Hematopoietic multipotent progenitor cell treated with erythropoietin and hydrocortisone succinate and interleukin-3 and kit ligand, for 4 days (in vitro differentiated cells): ENCODE results near the gene OR10H3.
"Not testable (repeated sequence)": the region's sequence is repeated elsewhere in the genome, so short reads cannot be mapped to it uniquely, and the experiment has no call there.

Source experiments
- DNase-seq: peaks from one replicate; pipeline ENCODE4 v3.0.0-alpha.2; 2015

The OR10H3 gene

DNA sequence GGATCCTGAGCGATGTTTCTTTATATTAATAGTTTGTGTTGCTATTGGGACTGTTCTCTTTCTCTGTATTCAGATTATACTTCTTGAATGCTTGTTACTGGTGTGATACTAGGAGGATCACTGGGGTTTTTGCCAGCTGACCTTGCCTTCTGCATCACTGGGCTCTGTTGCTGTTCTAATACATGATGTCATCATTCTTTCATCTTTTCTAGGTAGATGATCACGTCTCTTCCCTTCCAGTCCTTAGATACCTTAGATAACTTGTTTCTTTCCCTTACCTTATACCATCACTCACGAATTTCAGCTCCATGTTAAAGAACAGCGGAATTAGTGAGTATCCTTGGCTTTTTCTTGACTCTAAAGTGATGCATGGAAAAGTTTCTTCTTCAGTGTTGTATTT lies at the start of gene OR10H3:
TSS of gene OR10H3 (plus strand) at position 264 of the 400 bp plus-strand sequence. CDS start 3,408 bp downstream, outside the sequence.
- DNase-seq, result no peak

GRCh38 chr19:15696654-15697194 lies 41.1 kb upstream of the OR10H3 start:
- DNase-seq, result no peak

- DNase-seq, result no peak
These were observed 35.8 kb upstream of the OR10H3 start for GRCh38 chr19:15701757-15702533.

DNA sequence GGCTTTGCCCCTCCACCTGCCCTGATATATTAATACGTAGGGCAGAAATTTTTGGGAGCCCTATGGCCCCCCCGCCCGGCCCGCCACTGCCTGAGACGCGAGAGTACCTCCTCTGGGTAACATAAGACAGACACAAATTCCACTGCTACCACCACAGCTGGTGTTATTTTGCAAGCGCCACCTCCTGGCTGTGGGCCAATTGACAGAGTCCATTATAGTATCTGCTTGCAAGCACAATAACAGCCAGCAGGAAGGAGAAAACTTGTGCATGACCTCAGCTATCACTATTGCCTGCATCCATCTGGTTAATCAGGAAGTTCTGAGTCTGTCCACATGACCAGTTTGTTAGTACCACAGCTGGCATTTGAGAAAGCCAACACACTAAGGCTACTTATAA lies 35.3 kb upstream of the OR10H3 start:
- peak; percentile 95 for DNase-seq

- DNase-seq, result no peak
These were observed 23.1 kb upstream of the OR10H3 start for GRCh38 chr19:15714638-15715037.

DNA sequence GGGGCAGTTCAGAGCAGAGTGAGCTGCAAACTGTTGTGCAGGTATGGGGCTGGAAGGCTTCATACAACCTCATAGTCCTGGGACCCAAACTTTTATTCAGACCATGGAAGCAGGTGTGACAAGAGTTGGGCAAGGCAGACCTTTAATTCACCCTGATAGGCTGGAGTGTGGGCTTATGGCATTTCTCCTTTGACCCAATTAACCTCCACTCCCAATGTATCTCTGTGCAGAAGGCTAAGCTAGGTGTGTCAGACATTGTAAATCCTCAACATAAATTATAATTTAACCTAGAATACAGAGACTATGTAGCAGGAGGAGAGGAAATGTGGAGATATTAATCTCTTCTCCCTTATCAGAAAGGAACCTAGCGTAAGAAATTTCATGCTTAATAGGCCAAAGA lies 22.1 kb upstream of the OR10H3 start:
- DNase-seq, result no peak

DNA sequence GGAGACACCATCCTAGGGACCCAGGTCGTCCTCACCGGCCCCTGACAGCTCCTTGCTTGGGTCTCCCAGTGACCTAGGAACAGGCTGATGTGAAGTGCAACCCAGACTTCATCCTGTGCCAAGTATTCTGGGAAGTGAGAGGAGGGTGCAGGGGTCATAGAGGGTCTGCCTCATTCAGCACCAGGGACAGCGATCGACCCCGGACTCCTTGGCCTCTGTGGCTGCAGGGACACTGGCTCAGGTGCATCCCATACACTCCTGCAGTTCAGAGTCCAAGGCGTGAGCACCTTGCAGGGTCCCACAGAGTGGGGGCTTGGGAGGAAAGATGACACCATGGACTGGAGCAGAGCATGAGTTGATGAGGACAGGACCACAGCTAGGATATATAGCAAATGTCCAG lies 20.0 kb upstream of the OR10H3 start:
- peak; percentile 38 for DNase-seq

- DNase-seq, result peak; percentile 84
These were observed 16.5 kb upstream of the OR10H3 start for GRCh38 chr19:15721268-15721667.

DNA sequence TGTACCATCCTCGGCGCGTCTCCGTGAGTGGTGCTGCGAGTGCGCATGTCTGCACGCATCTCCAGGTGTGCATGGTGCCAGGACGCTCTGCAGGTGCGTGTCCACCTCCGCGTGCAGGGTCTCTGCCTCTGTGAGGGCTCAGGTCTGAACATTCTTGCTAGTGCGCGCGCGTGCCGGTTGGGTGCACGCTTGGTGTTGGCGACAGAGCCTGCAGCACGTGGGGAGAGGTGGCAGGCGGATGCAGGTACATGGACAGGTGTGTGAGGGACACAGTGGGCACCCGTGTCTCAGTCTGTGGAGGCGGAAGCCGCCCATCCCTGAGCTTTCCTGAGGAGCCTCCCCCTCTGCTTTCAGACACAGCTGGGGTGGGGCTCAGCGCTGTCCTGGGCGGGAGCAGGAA lies 14.8 kb upstream of the OR10H3 start:
- DNase-seq, result no peak

DNA sequence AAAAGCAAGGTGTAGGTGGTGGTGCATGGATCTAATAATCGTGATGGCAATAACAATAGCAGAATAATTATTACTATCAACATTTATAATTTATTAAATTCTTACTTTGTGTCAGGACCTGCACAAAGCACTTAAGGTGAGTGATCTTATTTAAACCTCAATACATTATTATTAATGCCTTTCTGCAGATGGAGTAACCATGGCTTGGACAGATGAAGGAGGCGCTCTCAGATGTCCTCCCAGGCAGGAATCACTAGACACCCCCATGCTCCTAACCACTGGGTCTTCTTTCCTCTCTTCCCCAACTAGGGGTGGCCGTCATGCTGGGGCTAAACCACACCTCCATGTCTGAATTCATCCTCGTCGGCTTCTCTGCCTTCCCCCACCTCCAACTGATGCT lies 10.1 kb upstream of the OR10H3 start, which contains the start of gene OR10H2:
TSS of gene OR10H2 (plus strand) at position 301 of the 400 bp plus-strand sequence. CDS start at position 321, 20 bp downstream.
- DNase-seq, result no peak

DNA sequence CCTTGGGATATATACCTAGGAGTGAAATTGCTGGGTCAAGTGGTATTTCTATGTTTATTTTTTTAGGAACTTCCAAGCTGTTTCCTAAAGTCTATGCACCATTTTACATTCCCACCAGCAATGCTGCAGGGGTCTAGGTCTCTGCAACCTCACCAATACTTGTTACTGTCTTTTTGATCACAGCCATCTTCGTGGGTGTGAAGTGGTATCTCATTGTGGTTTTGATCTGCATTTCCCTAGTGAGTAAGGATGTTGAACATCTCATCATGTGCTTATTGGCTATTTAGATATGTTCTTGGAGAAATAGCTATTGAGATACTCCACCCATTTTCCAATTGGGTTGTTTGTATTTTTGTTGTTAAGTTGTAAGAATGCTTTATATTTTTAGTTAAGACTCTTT lies 7.2 kb upstream of the OR10H3 start:
- DNase-seq, result no peak

GRCh38 chr19:15732388-15732787 lies 5.4 kb upstream of the OR10H3 start:
- DNase-seq, result no peak

- DNase-seq, result no peak
These were observed 3.9 kb upstream of the OR10H3 start for GRCh38 chr19:15733895-15734294.

DNA sequence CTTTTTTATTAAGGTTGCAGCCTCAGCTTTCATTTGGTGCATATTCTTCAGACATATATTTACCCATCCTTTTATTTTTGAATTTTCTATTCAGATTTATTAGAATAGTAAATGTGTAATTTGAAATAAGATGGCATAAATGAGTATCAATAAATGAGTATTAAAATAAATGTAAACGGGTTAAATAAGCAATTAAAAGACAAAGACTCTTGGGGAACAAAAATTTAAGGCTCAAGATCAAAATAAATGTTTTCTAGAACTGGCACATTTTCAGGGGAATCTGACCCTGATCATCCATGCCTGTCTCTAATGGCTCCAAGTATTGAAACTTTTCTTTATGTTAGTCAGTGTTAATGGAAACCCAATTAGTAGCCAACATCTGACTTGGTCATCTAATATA lies 3.0 kb downstream of the OR10H3 start:
- DNase-seq, result no peak

DNA sequence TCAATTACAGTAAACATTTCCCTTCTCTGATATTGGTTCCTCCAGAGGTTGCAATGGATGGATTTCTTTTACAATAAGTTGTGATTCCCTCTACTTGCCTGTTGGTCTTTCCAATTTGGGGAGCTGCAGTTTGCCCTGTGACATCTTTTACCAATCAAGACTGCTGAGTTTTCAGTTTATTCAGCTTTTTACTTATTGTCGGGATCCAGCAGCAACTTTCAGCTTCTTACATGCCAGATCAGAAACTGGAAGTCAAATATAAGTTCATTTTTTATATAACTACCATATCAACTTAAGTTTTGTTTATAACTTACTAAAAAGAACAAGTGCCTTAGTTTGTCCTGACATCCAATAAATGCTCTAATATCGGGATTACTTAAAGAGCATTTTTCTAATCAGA lies 10.5 kb downstream of the OR10H3 start:
- DNase-seq, result no peak

GRCh38 chr19:15758379-15758778 lies 20.6 kb downstream of the OR10H3 start:
- DNase-seq, result peak; percentile 13

DNA sequence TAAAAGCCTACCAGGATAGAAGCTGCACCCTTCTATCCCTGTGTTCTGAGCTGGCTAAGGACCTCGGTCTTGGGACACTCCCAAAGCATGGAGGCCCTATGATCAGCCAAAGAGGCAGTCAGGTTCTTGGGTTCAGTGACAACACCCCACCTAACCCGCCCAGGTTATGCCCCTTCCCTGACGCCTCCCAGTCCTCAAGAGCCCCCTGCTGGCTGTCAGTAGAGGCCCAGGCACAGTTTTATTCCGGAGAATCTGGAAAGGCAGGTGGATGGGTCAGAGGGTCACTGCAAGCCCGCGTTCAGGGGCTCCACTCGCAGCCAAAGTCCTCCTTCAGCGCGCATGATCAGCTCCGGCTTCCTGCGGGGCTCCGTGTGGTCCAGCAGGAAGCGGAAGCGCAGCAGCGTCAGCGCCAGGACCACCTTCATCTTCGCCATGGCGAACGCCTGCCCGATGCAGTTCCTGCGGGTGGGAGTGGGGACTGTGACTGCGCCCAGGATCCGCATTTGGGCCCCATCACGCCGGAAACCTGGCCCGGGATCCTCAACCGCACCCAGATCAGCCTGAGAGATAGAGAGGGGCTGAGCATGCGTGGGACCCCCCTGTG lies 22.3 kb downstream of the OR10H3 start:
- peak; percentile 51 for DNase-seq

DNA sequence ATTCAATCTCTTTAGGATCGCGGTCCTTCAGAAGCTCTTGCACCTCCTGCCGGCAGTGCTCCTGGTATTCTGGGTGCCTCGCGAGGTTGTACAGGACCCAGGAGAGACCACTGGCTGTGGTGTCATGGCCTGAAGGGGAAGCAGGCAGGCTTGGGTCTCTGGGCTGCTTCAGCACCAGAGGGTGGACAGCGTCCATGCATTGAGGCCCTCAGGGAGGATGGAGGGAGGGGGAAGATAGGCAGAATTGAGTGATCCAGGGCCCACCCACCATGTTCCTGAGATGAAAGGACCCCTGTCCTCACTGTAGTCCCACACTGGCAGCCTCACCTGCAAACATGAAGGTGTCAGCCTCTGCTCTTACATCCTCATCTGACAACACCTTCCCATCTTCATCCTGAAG lies 31.8 kb downstream of the OR10H3 start:
- DNase-seq, result peak; percentile 57

DNA sequence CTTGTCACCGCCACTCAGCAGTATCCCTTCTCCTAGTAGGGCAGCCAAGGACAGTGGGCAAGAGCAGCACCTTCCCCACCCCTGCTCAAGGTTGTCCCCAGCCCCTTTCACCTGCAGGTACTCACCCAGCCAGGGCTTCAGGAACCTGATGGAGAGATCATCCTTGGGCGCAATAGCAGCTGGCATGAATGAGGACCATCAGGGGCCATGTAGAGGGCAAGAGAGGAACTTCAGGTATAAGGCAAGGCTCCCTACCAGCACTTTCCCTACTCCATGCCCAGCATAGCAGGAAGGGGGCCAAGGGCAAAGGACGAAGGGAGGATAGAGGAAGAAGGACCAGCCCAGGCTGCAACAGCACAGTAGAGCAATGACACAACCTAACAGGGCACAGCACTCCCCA lies 36.4 kb downstream of the OR10H3 start:
- DNase-seq, result not testable (repeated sequence)

DNA sequence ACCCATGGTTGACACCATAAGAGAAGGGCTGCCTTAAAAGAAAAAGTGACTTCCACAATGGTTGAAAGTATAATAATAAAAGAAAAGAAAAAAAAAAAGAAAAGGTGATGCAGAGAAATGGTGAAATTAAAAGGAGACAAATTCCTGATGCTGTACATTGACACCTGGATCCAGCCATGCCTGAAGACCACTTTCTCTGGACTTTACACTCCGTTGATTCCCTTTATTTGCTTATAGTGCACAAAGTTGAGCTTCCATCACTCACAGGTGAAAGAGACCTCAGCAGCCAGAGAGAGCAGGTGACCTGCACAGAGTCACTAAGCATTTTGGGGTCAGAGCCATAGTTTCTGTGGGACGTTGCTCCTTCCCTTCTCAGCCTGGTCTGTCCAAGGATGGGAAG lies 37.5 kb downstream of the OR10H3 start:
- DNase-seq, result no peak

DNA sequence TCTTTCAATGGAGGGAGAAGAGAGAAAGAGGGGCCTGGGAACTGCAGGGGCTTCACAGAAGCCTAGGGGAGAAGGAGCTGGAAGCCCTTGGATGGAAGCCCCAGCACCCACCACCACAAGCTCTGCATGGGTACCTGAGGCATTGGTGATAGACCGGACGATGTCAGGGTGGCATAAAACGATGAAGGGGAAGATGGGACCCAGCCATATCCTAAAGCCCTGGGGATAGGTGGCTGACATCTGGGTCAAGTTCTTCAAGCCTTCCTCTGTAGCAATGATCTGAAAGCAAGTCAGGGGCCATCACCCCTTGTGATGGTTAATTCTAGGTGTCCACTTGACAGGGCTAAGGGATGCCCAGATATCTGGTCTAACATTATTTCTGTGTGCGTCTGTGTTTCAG lies 38.5 kb downstream of the OR10H3 start:
- DNase-seq, result no peak

DNA sequence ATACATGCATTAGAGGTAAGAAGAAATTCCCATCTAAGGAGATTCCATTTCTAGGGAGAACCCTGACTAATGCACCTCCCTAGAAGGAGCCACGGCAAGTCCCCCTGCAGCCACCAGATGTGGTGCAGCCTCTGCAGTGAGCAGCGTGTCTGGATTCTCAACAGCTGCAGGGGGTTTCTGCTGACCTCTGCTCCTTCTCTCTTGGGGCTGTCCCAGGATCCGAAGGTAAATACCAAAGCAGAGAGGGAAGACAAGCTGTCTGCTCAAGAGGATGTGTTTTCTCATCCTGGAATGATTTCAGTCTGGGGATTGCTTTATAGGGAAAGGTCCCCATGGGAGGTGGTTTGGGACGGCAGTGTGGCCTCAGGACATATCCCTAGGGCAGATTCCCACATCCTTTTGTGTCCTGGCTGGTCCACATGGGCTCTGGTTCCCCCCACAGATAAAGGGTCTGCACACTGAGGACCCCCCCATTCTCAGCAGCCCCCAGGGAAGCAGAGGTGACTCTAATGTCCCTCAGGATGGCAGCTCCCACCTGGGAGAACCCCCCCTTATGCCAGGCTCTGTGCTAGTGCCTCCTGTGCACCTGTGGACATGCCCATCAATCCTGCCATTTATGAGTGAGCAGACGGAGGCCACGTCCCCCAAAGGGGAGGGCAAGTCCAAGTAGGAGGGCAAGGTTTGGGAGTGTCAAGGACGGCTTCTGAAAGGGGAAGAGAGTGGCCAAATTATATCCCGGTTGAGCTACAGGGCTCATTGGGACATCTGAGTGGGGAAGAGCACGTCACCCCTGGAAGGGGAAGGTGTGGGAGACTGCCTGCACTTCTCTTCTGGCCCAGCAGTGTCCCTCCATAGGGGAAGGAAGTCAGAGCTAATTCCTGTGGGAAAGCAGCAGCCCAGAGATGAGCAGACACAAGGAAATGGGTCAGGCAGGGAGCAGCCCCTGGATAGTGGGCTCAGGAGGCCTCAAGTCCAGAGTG lies 39.5 kb downstream of the OR10H3 start:
- no peak for DNase-seq
